CD4-positive, CD25-positive, alpha-beta regulatory T cell (primary cell): ENCODE measurements around the gene POGZ. TPM values are rescaled to one million over a fixed set of nuclear protein-coding genes. Genes with fewer than 3 reads are reported as not detected.

Source experiments
- ATAC-seq, 2 donors: fragments of 150-1000 bp; cut with Tn5 transposase; one replicate each; pipeline ENCODE4 v1.10.0; 2021; ENCODE audit warnings: low read depth in 2 of 2, moderate number of reproducible peaks in 2 of 2, moderate library complexity in 1 of 2
- DNase-seq, 3 donors: peaks; one replicate each; pipeline versions ENCODE4 v3.0.0 to v3.0.0-alpha.2; 2012 to 2022; ENCODE audit warnings: mixed read lengths in 1 of 3
- H3K27ac ChIP-seq: one replicate; pipeline ENCODE4 v1.7.0; 2013; ENCODE audit warnings: mild to moderate bottlenecking, low read length; ENCODE audit not compliant: insufficient read depth, poor library complexity, severe bottlenecking
- H3K27me3 ChIP-seq: one replicate; pipeline ENCODE4 v1.7.0; 2013; ENCODE audit warnings: low read length; ENCODE audit not compliant: control insufficient read depth, insufficient read depth
- H3K36me3 ChIP-seq: one replicate; pipeline ENCODE4 v1.7.0; 2013; ENCODE audit warnings: mild to moderate bottlenecking, low read length, moderate library complexity; ENCODE audit not compliant: control insufficient read depth, insufficient read depth
- H3K4me1 ChIP-seq: 2 replicates; pipeline ENCODE4 v1.7.0; 2013; ENCODE audit warnings: mild to moderate bottlenecking, low read length; ENCODE audit not compliant: insufficient read depth, control insufficient read depth, poor library complexity, severe bottlenecking
- H3K4me3 ChIP-seq: one replicate; pipeline ENCODE4 v1.7.0; 2013; ENCODE audit warnings: low read depth, mild to moderate bottlenecking, low read length, moderate library complexity
- H3K9me3 ChIP-seq, 2 experiments: 1 replicate in 1 of 2; 2 replicates in 1 of 2; pipeline ENCODE4 v1.7.0; 2013; ENCODE audit warnings: low read length in 2 of 2, mild to moderate bottlenecking in 1 of 2, moderate library complexity in 1 of 2; ENCODE audit not compliant: control insufficient read depth in 2 of 2
- H3K27ac Mint-ChIP-seq, 3 donors: one replicate each; pipeline ENCODE4 v1.8.0; 2020 to 2022; ENCODE audit warnings: mild to moderate bottlenecking in 3 of 3, mixed read lengths in 3 of 3, moderate library complexity in 2 of 3
- H3K27me3 Mint-ChIP-seq: one replicate; pipeline ENCODE4 v1.8.0; 2022; ENCODE audit warnings: mild to moderate bottlenecking, mixed read lengths
- H3K36me3 Mint-ChIP-seq: one replicate; pipeline ENCODE4 v1.8.0; 2020; ENCODE audit warnings: mixed read lengths
- H3K4me1 Mint-ChIP-seq, 4 donors: one replicate each; pipeline ENCODE4 v1.8.0; 2020 to 2022; ENCODE audit warnings: mixed read lengths in 4 of 4, mild to moderate bottlenecking in 1 of 4
- H3K4me3 Mint-ChIP-seq, 4 donors: one replicate each; pipeline ENCODE4 v1.8.0; 2020 to 2022; ENCODE audit warnings: mild to moderate bottlenecking in 4 of 4, mixed read lengths in 4 of 4, moderate library complexity in 3 of 4
- H3K9me3 Mint-ChIP-seq, 7 donors: one replicate each; pipeline ENCODE4 v1.8.0; 2020 to 2022; ENCODE audit warnings: mixed read lengths in 7 of 7, mild to moderate bottlenecking in 3 of 7, moderate library complexity in 2 of 7
- polyA plus RNA-seq, 4 donors: library from polyadenylated mRNA; unstranded; fragments of 300-500 nt; fragmentation: Illumina TruSeq; gene quantifications; one replicate each; pipeline ENCODE4 v1.2.3, GENCODE V29; 2021
- total RNA-seq: library from RNA; stranded (reverse); gene quantifications from one replicate; pipeline ENCODE4 v1.2.3, GENCODE V29; 2022

The POGZ gene, protein sequence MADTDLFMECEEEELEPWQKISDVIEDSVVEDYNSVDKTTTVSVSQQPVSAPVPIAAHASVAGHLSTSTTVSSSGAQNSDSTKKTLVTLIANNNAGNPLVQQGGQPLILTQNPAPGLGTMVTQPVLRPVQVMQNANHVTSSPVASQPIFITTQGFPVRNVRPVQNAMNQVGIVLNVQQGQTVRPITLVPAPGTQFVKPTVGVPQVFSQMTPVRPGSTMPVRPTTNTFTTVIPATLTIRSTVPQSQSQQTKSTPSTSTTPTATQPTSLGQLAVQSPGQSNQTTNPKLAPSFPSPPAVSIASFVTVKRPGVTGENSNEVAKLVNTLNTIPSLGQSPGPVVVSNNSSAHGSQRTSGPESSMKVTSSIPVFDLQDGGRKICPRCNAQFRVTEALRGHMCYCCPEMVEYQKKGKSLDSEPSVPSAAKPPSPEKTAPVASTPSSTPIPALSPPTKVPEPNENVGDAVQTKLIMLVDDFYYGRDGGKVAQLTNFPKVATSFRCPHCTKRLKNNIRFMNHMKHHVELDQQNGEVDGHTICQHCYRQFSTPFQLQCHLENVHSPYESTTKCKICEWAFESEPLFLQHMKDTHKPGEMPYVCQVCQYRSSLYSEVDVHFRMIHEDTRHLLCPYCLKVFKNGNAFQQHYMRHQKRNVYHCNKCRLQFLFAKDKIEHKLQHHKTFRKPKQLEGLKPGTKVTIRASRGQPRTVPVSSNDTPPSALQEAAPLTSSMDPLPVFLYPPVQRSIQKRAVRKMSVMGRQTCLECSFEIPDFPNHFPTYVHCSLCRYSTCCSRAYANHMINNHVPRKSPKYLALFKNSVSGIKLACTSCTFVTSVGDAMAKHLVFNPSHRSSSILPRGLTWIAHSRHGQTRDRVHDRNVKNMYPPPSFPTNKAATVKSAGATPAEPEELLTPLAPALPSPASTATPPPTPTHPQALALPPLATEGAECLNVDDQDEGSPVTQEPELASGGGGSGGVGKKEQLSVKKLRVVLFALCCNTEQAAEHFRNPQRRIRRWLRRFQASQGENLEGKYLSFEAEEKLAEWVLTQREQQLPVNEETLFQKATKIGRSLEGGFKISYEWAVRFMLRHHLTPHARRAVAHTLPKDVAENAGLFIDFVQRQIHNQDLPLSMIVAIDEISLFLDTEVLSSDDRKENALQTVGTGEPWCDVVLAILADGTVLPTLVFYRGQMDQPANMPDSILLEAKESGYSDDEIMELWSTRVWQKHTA (N-terminal part only)
- total RNA-seq (141 TPM), polyA plus RNA-seq (10 to 100 TPM in 1 of 4 donors, 1 to 10 TPM in 3; 5.2 to 10.0 (median 5.9) TPM)

DNA sequence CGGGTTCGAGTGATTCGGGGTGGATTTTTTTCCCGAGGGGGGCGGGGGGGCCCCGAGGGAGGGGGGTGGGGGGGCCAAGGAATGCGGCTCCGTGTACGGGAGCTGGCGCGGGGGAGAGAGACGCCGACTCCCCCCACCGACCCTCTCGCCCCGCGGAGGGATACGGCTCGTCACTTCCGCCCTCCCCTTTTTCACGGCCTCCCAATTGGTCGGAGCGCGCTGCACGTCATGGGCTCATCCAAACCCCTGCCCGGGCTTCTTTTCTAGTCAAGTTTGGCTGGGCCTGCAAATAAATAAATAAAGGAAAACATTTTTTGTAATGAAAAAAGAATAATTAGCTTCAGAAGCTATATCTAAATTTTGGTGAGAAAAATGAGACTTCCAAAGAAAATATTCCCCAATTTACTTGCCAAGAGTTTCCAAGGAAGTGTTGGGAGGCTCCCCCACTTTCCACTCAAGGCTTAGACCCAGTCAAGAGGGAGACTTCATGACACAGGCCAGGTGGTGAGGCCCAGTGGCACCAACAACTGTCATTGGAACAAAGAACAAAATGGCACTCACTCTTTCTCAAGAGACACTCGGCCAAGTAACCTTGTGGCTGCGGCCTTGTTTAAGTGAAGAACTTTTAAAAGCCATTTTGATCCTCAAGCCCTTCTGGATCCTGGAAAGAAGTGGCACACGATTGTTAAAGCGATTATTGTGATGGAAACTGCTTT lies at the start of gene POGZ:
Gene POGZ (minus strand): TSS at position 164 of the 716 bp plus-strand sequence. CDS start 17,290 bp downstream, outside the sequence.
- H3K4me1 ChIP-seq = peaks cover 29% of the 10 kb centered on the region
- peak; percentile 70 to 76 for ATAC-seq
- no peaks in the 10 kb centered on the region for H3K36me3 Mint-ChIP-seq
- H3K27ac Mint-ChIP-seq = peak within 1 kb of the TSS; percentile 91 to 99 (median 96)
- H3K4me3 ChIP-seq = peak within 1 kb of the TSS; percentile 98
- peaks cover 13% of the 10 kb centered on the region for H3K27me3 ChIP-seq
- H3K9me3 ChIP-seq = no peaks in the 10 kb centered on the region
- peaks cover 18 to 37% (median 26%) of the 10 kb centered on the region in 4 donors for H3K4me1 Mint-ChIP-seq
- peak within 1 kb of the TSS; percentile 90 to 98 (median 94) for H3K4me3 Mint-ChIP-seq
- DNase-seq = peak; percentile 82 to 96 (median 93)
- no peaks in the 10 kb centered on the region for H3K36me3 ChIP-seq
- H3K27me3 Mint-ChIP-seq = peaks cover 40% of the 10 kb centered on the region
- H3K9me3 Mint-ChIP-seq = peaks cover 0 to 4% (median 0%) of the 10 kb centered on the region in 7 donors
- H3K27ac ChIP-seq = peak within 1 kb of the TSS; percentile 90

DNA sequence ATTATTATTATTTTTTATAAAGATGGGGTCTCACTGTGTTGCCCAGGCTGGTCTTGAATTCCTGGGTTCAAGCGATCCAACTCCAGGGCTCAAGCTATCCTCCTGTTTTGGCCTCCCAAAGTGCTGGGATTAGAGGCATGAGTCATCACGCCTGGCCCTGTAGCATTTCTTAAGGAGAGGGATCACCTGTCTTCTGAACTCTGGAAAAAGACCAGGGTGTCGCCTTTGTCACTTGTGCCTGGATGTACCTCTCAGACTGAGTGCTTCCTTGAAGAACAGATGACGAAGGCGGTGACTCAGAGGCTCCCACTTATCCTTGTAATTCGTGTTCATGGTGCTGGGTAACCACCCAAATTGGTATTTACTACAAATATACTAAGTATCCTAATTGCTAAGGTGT lies 49.5 kb upstream of the POGZ start:
- H3K36me3 ChIP-seq = no peaks in the 10 kb centered on the region
- DNase-seq (no peak), ATAC-seq (no peak)
- H3K9me3 Mint-ChIP-seq = no peaks in the 10 kb centered on the region
- H3K4me1 ChIP-seq = peaks cover 34% of the 10 kb centered on the region
- H3K27me3 Mint-ChIP-seq = peaks cover 12% of the 10 kb centered on the region
- H3K9me3 ChIP-seq = no peaks in the 10 kb centered on the region
- H3K27ac Mint-ChIP-seq = peak overlapping the region in 1 of 3 donors; percentile 71
- peaks cover 8 to 30% (median 15%) of the 10 kb centered on the region in 4 donors for H3K4me1 Mint-ChIP-seq
- no peaks in the 10 kb centered on the region for H3K36me3 Mint-ChIP-seq
- peak overlapping the region in 3 of 4 donors; percentile 13 to 97 (median 65) for H3K4me3 Mint-ChIP-seq
- no peaks in the 10 kb centered on the region for H3K27me3 ChIP-seq
- no peak overlapping the region for H3K4me3 ChIP-seq
- no peak overlapping the region for H3K27ac ChIP-seq

DNA sequence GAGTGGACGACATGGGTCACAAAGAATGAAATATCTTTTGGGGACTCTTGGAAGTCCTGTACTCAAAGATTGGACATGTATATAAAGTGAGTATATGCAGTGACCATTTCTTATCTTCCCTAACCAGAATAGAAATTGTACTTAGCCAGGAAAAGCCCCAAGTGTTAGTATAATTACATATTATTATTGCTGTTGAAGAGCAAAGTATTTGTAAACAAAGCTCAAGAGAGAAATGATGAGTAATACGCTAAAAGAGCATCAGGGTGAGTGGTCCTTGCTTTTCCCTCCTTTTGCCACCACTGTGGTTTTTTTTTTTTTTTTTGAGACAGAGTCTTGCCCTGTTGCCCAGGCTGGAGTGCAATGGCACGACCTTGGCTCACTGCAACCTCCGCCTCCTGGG lies 45.5 kb upstream of the POGZ start:
- Histone ChIP-seq H3K9me3 (no peaks in the 10 kb centered on the region), H3K27me3 (no peaks in the 10 kb centered on the region), H3K27ac (no peak overlapping the region), H3K4me1 (no peaks in the 10 kb centered on the region), H3K36me3 (no peaks in the 10 kb centered on the region), H3K4me3 (no peak overlapping the region)
- no peak overlapping the region for H3K27ac Mint-ChIP-seq
- no peaks in the 10 kb centered on the region for H3K36me3 Mint-ChIP-seq
- H3K4me3 Mint-ChIP-seq = no peak overlapping the region
- H3K4me1 Mint-ChIP-seq = peaks cover 0 to 4% (median 0%) of the 10 kb centered on the region in 4 donors
- no peaks in the 10 kb centered on the region for H3K9me3 Mint-ChIP-seq
- no peak for ATAC-seq
- H3K27me3 Mint-ChIP-seq = peaks cover 16% of the 10 kb centered on the region
- DNase-seq = no peak

DNA sequence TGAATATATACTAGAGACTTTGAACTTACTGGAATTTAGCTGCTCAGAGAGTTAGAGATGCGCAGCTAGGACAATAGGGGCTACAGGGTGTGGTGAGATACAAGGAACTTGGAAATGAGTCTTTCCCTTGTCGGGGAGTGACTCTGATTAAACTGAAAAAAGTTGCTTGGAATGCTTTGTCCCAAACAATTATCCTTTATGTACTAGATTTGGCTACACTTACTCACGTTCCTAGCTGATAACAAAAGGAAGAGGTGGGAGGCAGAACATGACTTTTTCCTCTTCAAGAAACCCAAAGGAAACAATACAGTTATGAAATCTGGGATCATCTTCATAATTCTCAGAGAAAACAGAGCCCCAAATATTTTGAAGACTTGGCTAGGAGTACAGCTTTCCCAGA lies 45.0 kb upstream of the POGZ start:
- H3K36me3 Mint-ChIP-seq = no peaks in the 10 kb centered on the region
- no peak overlapping the region for H3K27ac Mint-ChIP-seq
- H3K27me3 Mint-ChIP-seq = peaks cover 16% of the 10 kb centered on the region
- H3K4me3 Mint-ChIP-seq = no peak overlapping the region
- Histone ChIP-seq H3K9me3 (no peaks in the 10 kb centered on the region), H3K36me3 (no peaks in the 10 kb centered on the region), H3K4me3 (no peak overlapping the region), H3K27me3 (no peaks in the 10 kb centered on the region), H3K4me1 (no peaks in the 10 kb centered on the region), H3K27ac (no peak overlapping the region)
- DNase-seq (no peak), ATAC-seq (no peak)
- no peaks in the 10 kb centered on the region for H3K9me3 Mint-ChIP-seq
- peaks cover 0 to 4% (median 0%) of the 10 kb centered on the region in 4 donors for H3K4me1 Mint-ChIP-seq

DNA sequence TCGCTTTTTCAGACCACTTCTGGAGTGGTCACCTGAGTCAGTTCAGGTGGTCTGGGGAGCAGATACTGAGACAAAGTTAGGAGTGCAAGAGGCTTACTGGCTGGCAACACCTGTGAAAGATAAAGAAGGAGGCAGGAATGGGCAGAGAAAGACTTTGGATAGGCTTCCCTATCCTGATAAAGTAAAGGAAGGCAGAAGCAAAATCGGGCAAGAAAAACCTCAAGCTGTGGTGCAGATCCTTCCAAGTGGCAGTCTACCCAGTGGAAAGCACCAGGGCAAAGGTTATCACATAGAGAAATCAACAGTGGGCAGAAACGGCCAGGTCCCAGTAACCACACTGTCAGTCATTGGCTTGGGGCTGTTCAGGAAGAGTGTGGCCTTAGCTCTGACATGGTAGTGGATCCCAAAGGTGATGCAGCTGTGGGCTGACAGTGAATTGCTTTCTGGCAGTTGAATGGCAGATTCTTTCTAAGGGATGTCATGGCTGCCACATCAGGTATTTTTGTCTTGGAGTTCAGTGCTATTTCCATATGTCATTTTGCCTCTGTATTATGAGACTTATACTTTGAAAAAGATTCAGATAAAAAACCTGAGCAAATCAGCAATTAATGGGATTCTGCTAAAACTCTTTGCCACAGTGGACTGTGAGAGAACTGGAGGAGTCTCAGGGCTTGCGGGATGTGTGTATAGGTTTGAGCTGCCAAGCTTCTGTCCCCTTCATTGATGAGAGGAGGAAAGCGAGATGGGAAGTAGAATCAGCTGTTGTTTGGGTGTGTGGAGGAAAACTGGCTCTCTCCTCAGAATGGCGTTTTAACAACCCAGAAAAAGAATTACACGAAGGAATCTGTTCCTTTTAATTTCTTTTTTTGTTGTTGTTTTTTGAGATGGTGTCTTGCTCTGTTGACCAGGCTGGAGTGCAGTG lies 43.8 kb upstream of the POGZ start:
- Histone ChIP-seq H3K4me1 (no peaks in the 10 kb centered on the region), H3K27me3 (no peaks in the 10 kb centered on the region), H3K4me3 (no peak overlapping the region), H3K36me3 (no peaks in the 10 kb centered on the region), H3K9me3 (no peaks in the 10 kb centered on the region), H3K27ac (no peak overlapping the region)
- DNase-seq (no peak), ATAC-seq (no peak)
- peak overlapping the region in 1 of 4 donors; percentile 7 for H3K4me3 Mint-ChIP-seq
- H3K4me1 Mint-ChIP-seq = peaks cover 0 to 4% (median 0%) of the 10 kb centered on the region in 4 donors
- H3K27me3 Mint-ChIP-seq = peaks cover 16% of the 10 kb centered on the region
- peak overlapping the region in 1 of 3 donors; percentile 22 for H3K27ac Mint-ChIP-seq
- H3K9me3 Mint-ChIP-seq = no peaks in the 10 kb centered on the region
- no peaks in the 10 kb centered on the region for H3K36me3 Mint-ChIP-seq

DNA sequence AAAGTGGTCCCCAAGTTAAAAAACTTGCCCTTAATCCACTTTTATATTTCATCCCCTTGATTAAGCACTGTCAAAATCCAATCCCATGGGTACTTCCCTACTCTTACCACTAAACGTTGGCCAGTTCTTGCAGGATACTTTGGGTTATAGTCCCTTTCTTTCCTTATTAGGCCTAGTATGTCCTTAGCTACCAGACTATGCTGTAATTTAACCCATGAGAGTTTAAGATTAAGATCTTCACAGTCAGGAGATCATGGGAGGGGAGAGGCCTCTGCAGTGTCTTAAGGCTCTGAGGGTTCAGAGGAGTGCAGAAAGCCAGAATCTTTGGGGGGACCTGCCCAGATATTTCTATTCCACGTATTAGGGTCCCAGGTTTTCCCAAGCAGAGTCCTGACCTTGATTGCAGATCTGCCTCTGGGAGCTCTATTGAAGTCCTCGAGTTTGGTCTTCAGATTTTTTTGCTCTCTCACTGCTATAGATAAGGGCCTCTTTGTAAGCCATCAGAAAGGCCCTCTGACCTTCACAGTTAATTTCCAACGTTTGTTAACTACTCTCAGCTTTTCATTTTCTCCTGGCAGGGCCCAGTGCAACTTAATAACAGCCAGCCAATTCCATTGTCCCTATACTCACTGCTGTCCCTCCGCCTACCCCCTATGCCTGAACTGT lies 42.9 kb upstream of the POGZ start:
- H3K4me1 Mint-ChIP-seq = peaks cover 0 to 4% (median 0%) of the 10 kb centered on the region in 4 donors
- no peaks in the 10 kb centered on the region for H3K9me3 ChIP-seq
- H3K4me3 Mint-ChIP-seq = no peak overlapping the region
- no peak overlapping the region for H3K4me3 ChIP-seq
- H3K36me3 Mint-ChIP-seq = no peaks in the 10 kb centered on the region
- H3K27ac ChIP-seq = no peak overlapping the region
- no peak for DNase-seq
- H3K36me3 ChIP-seq = no peaks in the 10 kb centered on the region
- no peak for ATAC-seq
- H3K9me3 Mint-ChIP-seq = no peaks in the 10 kb centered on the region
- H3K4me1 ChIP-seq = no peaks in the 10 kb centered on the region
- H3K27me3 Mint-ChIP-seq = peaks cover 16% of the 10 kb centered on the region
- no peak overlapping the region for H3K27ac Mint-ChIP-seq
- no peaks in the 10 kb centered on the region for H3K27me3 ChIP-seq
